ENCODE measurements around the gene MKLN1. TPM values are rescaled to one million over a fixed set of nuclear protein-coding genes. Genes with fewer than 3 reads are reported as not detected.

The MKLN1 gene
- polyA plus RNA-seq, 2 of the 4 experiments (the other 2 are of a cell fraction), result 39.6 to 84.5 TPM

DNA sequence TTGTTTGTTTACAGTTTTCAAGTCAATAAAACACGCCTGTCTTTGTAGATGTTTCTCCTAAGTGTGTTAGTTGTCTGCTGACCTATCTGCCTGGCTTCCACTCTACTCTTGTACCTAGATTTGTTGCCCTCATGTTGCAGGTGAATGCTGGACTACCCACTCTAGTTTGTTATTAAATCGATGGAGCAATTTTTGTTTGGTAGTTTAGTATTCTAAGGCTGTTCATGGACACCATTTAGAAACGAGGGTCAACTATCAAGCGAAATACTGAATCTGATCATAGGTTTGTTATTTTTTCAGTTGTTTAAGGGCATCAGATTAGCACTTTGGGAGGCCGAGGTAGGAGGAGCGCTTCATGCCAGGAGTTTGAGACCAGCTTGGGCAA lies 29.1 kb upstream of the MKLN1 start:
- H3K4me3 ChIP-seq, result no peak overlapping the region
- ChIA-PET POLR2A (interaction anchor here (1.3 kb wide), 2 partner anchors 63 to 189 kb away, joined by 3 to 4 read pairs; no protein-coding TSS in a partner anchor), CTCF (no interaction called here)
- peak; percentile 37 to 71; a peak in 4 of 6 replicates for ATAC-seq
- 52% methylated on average over 6 of the region's 6 CpGs for WGBS (ENCODE audit: missing lambda C conversion rate)
- peak; percentile 55; the same call in 1 of the 2 replicates for TF ChIP-seq HOXA7 (CRISPR knock-in tag; IDR thresholded peaks at IDR 0.05)
- TF ChIP-seq ZFP36 (IDR thresholded peaks at IDR 0.05; ENCODE audit: borderline replicate concordance, partially characterized antibody), result no peak
- 0 out of 2 replicates have a peak, but pooled peaks have one; percentile 42 for TF ChIP-seq ZSCAN20 (CRISPR knock-in tag; IDR thresholded peaks at IDR 0.05)
- no peak for TF ChIP-seq CBX2 (IDR thresholded peaks at IDR 0.05; ENCODE audit: borderline replicate concordance, low read depth)
- TF ChIP-seq EHMT2 (IDR thresholded peaks at IDR 0.05; ENCODE audit: low read depth), result no peak
- 0 out of 2 replicates have a peak, but pooled peaks have one; percentile 22 for TF ChIP-seq TP53 (CRISPR knock-in tag; IDR thresholded peaks at IDR 0.05)
- TF ChIP-seq FOSB (CRISPR knock-in tag; IDR thresholded peaks at IDR 0.05), result peak; percentile 45; the same call in 1 of the 2 replicates
- peak; percentile 6; the same call in 1 of the 2 replicates for TF ChIP-seq GATA3 (IDR thresholded peaks at IDR 0.05; ENCODE audit: borderline replicate concordance)
- peaks cover 35% of the 10 kb centered on the region for H3K4me1 ChIP-seq
- no peak for FAIRE-seq
- peak overlapping the region; percentile 65 for H3K4me2 ChIP-seq
- DNase-seq (ENCODE audit: low read depth in 1 of 2, low spot score in 1 of 2), result no peak
- no peaks in the 10 kb centered on the region for H3K9me3 ChIP-seq
- H3K27ac ChIP-seq, result peak overlapping the region; percentile 76 to 79

DNA sequence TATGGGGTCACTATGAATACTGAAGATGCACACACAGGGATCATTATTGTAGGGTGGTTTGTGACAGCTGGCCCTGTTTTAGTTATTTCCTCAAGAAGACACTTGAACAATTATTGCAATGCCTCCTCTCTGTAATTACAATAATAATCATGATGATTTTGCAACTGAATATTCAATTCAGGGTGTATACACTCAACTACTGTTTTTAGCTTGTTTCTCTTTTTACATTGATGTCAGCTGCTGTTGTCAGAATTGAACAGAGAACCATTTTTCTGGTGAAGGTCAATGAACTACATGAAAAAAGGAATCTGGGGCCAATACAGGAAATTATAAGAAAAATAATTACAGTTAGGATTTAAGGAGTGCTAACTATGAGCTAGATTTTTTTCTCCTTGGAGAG lies 28.6 kb upstream of the MKLN1 start:
- ATAC-seq (no peak), DNase-seq (ENCODE audit: low read depth in 1 of 2, low spot score in 1 of 2) (no peak), FAIRE-seq (no peak)
- TF ChIP-seq RARB (CRISPR knock-in tag; IDR thresholded peaks at IDR 0.05) (no peak), CEBPB (IDR thresholded peaks at IDR 0.05) (no peak), NPAS2 (CRISPR knock-in tag; IDR thresholded peaks at IDR 0.05; ENCODE audit: borderline replicate concordance) (no peak), ZNF302 (CRISPR knock-in tag; IDR thresholded peaks at IDR 0.05) (no peak), CHD4 (IDR thresholded peaks at IDR 0.05; ENCODE audit: borderline replicate concordance) (no peak), CBX2 (IDR thresholded peaks at IDR 0.05; ENCODE audit: borderline replicate concordance, low read depth) (no peak), EP300 (IDR thresholded peaks at IDR 0.05) (no peak), RFX5 (IDR thresholded peaks at IDR 0.05) (no peak), BHLHE40 (IDR thresholded peaks at IDR 0.05; ENCODE audit: low read depth, low read length) (no peak), MYC (IDR thresholded peaks at IDR 0.05; ENCODE audit: borderline replicate concordance, low read length) (no peak), EHF (CRISPR knock-in tag; IDR thresholded peaks at IDR 0.05) (no peak)
- TF ChIP-seq, protein P1, sequence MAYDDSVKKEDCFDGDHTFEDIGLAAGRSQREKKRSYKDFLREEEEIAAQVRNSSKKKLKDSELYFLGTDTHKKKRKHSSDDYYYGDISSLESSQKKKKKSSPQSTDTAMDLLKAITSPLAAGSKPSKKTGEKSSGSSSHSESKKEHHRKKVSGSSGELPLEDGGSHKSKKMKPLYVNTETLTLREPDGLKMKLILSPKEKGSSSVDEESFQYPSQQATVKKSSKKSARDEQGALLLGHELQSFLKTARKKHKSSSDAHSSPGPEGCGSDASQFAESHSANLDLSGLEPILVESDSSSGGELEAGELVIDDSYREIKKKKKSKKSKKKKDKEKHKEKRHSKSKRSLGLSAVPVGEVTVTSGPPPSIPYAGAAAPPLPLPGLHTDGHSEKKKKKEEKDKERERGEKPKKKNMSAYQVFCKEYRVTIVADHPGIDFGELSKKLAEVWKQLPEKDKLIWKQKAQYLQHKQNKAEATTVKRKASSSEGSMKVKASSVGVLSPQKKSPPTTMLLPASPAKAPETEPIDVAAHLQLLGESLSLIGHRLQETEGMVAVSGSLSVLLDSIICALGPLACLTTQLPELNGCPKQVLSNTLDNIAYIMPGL (CRISPR knock-in tag; IDR thresholded peaks at IDR 0.05; ENCODE audit: borderline replicate concordance), result no peak
- TF ChIP-seq, protein P2, sequence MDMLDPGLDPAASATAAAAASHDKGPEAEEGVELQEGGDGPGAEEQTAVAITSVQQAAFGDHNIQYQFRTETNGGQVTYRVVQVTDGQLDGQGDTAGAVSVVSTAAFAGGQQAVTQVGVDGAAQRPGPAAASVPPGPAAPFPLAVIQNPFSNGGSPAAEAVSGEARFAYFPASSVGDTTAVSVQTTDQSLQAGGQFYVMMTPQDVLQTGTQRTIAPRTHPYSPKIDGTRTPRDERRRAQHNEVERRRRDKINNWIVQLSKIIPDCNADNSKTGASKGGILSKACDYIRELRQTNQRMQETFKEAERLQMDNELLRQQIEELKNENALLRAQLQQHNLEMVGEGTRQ (IDR thresholded peaks at IDR 0.05), result no peak
- Histone ChIP-seq H3K4me3 (no peak overlapping the region), H3K4me2 (peak overlapping the region; percentile 65), H3K4me1 (peaks cover 35% of the 10 kb centered on the region), H3K27ac (peak overlapping the region; percentile 76 to 79), H3K9me3 (no peaks in the 10 kb centered on the region)
- CTCF ChIA-PET, result interaction anchor here (0.7 kb wide), 1 partner anchor 245 kb away, joined by 3 read pairs; no protein-coding TSS in a partner anchor
- POLR2A ChIA-PET, result no interaction called here

DNA sequence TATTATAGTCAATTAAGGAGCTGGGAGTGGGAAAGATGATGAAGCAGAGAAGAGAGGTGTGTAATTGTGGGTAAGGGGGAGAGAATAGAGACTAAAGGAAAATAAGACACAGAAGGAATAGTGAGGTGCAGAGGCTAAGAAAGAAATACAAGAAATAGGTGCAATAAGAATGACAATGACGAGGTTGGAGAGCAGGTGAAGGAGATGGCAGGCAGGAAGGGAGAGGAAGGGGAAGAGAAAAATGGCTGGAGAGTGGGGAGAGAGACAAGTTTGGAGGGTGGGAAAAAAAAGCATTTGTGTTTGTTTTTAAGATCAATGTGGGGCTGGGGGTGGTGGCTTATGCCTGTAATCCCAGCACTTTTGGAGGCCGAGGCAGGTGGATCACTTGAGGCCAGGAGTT lies 27.6 kb upstream of the MKLN1 start:
- no peaks in the 10 kb centered on the region for H3K9me3 ChIP-seq
- ATAC-seq, result no peak
- WGBS (ENCODE audit: missing lambda C conversion rate), result 85% methylated on average over 2 of the region's 2 CpGs
- DNase-seq (ENCODE audit: low read depth in 1 of 2, low spot score in 1 of 2), result no peak
- no peak for FAIRE-seq
- peak overlapping the region in 1 of 2 experiments; percentile 79; a peak in 1 of 6 replicates for H3K27ac ChIP-seq
- ChIA-PET CTCF (no interaction called here), POLR2A (no interaction called here)
- H3K4me2 ChIP-seq, result no peak overlapping the region
- H3K4me1 ChIP-seq, result peaks cover 35% of the 10 kb centered on the region
- no peak overlapping the region for H3K4me3 ChIP-seq
- TF ChIP-seq BHLHE40 (IDR thresholded peaks at IDR 0.05; ENCODE audit: low read depth, low read length) (no peak), TFCP2L1 (CRISPR knock-in tag; IDR thresholded peaks at IDR 0.05) (no peak), GATA3 (IDR thresholded peaks at IDR 0.05; ENCODE audit: borderline replicate concordance) (no peak), EHF (CRISPR knock-in tag; IDR thresholded peaks at IDR 0.05) (no peak), SMC3 (IDR thresholded peaks at IDR 0.05) (no peak), MYC (IDR thresholded peaks at IDR 0.05; ENCODE audit: borderline replicate concordance, low read length) (no peak), PHF8 (IDR thresholded peaks at IDR 0.05; ENCODE audit: borderline replicate concordance, low read depth) (no peak), CHD2 (IDR thresholded peaks at IDR 0.05; ENCODE audit: low read length, partially characterized antibody) (no peak)
- TF ChIP-seq, protein P3, sequence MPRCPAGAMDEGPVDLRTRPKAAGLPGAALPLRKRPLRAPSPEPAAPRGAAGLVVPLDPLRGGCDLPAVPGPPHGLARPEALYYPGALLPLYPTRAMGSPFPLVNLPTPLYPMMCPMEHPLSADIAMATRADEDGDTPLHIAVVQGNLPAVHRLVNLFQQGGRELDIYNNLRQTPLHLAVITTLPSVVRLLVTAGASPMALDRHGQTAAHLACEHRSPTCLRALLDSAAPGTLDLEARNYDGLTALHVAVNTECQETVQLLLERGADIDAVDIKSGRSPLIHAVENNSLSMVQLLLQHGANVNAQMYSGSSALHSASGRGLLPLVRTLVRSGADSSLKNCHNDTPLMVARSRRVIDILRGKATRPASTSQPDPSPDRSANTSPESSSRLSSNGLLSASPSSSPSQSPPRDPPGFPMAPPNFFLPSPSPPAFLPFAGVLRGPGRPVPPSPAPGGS (IDR thresholded peaks at IDR 0.05), result no peak
- TF ChIP-seq, protein P1 (CRISPR knock-in tag; IDR thresholded peaks at IDR 0.05; ENCODE audit: borderline replicate concordance), result no peak
- TF ChIP-seq, protein P4, sequence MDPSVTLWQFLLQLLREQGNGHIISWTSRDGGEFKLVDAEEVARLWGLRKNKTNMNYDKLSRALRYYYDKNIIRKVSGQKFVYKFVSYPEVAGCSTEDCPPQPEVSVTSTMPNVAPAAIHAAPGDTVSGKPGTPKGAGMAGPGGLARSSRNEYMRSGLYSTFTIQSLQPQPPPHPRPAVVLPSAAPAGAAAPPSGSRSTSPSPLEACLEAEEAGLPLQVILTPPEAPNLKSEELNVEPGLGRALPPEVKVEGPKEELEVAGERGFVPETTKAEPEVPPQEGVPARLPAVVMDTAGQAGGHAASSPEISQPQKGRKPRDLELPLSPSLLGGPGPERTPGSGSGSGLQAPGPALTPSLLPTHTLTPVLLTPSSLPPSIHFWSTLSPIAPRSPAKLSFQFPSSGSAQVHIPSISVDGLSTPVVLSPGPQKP (IDR thresholded peaks at IDR 0.05; ENCODE audit: low read depth, low read length), result no peak
